Measurements from ENCODE around the gene SSMEM1.
"Not testable (repeated sequence)": the region's sequence is repeated elsewhere in the genome, so short reads cannot be mapped to it uniquely, and the experiment has no call there.

The SSMEM1 gene, protein sequence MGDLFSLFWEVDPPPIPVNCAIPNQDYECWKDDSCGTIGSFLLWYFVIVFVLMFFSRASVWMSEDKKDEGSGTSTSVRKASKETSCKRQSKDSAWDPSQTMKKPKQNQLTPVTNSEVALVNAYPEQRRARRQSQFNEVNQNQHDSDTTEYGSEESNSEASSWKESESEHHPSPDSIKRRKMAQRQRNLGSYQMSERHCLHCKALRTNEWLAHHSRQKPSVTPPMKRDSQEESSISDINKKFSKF

DNA sequence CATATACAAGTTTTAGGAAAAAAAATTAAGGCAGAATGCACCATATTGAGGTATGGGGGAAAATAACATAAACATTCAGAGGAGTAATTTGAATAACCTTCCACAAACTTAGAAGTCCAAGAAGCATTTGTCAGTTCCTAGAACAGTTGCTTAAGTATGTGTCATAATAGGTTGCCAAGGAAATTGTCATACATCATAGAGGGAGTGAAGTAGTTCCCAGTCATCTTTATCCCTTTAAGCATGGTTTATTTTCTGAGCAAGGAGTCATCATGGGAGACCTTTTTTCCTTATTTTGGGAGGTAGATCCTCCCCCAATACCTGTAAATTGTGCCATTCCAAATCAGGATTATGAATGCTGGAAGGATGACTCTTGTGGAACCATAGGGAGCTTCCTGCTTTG, at the start of gene SSMEM1:
SSMEM1 (plus strand) TSS at position 219 of the 400 bp plus-strand sequence; CDS start at position 270, 51 bp downstream.
- DNase-seq = no peak

DNA sequence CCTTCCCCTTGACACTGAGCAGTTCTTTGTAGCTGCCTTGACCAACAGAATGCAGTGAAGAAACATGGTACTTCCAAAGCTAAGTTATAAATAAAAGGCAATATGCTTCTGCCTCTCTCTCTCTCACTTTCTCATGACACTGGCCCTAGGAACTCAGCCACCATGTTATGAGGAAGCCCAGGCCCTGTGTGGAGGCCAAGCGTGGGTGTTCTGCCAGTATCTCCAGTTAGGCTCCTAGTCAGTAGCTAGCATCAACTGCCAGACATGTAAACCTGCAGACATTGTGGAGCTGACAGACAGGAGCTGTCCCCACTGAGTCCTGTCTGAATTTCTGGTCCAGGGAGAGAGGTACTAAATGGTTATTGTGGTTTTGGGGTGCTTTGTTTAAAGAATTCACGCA, 47.6 kb upstream of the SSMEM1 start:
- DNase-seq = no peak

DNA sequence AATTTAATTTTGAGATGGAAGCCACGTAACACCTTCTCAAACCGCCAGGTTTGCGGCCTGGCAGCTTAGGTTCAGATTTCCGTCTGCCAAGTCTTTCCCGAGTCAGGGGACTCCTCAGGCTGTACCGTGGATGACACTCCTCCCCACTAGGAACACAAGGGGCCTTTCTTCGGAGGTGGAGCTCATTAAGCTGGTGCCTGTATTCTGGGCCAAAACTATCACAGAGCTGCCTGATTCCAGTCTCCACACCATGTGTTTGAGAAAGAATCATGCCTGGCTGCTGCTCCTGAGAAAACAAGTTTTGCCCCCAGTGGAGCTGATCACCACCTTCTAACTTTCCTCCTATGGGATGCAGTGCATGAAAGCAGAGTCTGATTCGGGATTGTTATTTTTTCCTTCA, 47.2 kb upstream of the SSMEM1 start:
- DNase-seq = no peak

DNA sequence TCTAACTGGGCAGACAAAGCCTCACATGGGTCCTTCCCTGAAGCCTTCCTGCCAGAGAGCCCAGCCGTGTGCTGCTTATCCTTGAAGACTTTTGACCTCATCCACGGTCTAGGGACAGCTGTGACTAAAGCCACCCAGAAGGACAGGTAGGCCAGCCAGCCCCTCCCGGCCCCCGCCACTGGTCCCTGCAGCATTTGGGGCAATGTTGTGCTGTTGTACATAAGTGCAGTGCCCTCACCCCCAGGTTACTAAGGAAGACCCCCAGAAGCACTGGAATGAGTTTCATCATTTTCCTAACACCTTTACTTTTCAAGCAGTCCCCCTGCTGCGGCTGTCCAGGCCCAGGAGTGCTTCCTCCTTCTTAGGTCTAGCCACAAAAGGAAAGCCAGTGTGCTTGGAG, 45.5 kb upstream of the SSMEM1 start:
- no peak for DNase-seq

DNA sequence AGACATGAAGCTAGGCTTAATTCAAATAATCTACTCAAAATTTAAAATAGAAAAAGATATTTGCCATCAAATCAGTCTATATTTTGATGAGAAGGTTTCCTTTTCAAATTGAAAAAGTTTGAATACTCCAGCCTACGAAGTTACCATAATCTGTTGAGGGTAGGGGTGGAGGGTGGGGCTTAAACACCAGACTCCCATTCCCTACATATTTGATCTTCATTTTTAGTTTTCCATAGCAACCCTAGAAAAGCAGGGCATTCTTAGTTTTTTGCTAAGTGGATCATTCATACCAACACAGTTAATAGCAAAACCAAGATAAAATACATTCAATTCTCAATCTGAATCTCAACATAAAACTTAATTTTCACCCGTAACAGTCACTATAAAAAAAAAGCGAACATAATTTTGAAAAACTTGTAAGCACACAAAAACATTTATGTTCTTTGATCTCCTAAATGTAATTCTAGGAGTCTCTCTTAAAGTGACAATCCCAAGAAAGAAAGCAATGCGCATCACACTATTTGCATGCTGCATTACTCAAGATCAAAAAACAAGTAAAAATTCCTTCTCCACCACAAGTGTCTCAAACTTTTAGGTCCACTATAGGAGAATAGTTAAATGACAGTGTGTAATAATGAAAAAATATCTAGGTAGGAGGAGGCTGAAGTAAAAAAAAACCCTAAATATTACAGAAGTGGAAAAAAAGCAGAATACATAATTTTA, 33.3 kb upstream of the SSMEM1 start:
- DNase-seq = no peak

DNA sequence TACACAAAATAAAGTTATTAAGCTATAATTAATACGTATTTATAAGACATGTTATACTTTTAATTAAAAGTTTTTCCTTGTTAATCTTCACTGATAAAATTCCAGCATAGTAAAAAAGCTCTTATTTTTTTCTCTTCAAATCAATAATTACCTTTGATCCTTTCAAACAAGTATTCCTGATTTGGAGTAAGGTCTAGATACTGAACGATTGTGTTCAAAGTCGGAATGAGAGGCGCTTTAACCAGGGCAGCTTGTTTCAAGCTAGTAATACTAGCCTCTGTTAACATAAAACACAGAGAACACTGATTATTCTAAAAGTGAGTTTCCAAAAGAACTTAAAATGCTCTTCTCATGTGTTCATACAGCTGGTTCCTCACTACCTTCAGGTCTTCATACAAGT, 29.4 kb upstream of the SSMEM1 start:
- no peak for DNase-seq

DNA sequence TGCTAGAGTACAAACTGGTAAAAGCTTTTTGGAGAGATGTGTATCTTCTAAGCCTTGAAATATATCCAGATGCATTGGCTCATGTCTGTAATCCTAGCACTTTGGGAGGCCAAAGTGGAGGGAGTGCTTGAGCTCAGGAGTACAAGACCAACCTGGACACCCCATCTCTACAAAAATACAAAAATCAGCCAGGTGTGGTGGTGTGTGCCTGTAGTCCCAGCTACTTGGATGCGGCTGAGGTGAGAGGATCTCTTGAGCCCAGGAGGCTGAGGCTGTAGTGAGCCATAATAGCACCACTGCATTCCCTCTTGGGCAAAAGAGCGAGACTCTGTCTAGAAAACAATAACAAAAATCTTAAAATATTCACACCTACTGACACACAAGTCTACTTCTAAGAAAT, 28.0 kb upstream of the SSMEM1 start:
- DNase-seq = no peak

DNA sequence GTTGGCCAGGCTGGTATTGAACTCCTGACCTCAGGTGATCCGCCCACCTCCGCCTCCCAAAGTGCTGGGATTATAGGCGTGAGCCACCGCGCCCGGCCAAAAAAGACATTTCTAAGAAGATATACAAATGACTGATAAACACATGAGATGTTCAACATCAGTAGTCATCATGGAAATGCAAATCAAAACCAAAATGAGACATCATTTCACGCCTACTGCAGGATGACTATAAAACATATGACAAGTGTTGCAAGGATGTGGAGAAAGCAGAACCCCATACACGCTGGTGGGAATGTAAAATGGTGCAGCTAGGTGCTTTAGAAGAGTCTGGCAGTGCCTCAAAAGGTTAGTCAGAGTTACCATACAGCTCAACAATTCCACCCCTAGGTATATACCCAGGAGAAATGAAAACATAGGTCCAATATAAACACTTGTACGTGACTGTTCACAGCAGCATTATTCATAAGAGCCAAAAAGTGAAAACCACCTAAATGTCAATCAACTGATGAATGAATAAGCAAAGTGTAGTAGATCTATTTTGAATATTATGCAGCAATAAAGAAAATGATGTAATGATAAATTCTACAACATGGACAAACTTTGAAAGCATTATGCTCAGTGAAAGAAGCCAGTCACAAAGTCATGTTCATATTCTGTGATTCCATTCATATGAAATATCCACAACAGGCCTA, 26.9 kb upstream of the SSMEM1 start:
- DNase-seq = no peak

DNA sequence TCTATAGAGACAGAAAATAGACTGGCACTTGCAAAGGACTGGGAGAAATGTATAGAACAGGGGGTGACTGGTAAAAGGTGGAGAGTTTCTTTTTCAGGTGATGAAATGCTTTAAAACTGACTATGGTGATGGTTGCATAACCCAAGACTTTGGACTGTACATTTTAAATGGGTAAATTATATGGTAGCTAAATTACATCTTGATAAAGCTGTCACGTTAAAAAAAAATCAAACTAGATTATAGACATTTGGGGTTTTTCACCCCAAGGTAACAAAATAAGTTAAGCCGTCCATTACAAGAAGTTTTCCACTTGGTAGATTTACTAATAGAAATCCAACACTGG, 26.4 kb upstream of the SSMEM1 start:
- no peak for DNase-seq

DNA sequence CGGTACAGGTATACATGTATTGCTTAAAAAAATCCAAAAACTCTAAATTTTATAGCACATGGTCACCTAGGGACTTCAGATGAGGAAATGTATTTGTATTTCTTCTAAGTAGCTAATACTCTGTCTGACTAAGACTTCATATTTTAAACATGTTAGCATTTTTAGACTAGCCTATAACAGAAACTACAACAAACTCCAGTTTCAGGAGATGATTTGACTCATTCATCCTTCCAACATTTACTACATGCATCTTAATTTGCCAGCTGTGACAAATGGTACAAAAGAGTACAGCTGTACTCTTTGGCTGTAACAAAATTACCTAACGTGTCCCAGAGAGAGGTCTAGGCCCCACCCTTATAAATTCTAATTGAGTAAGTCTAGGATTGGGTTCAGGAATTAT, 24.7 kb upstream of the SSMEM1 start:
- DNase-seq = no peak

DNA sequence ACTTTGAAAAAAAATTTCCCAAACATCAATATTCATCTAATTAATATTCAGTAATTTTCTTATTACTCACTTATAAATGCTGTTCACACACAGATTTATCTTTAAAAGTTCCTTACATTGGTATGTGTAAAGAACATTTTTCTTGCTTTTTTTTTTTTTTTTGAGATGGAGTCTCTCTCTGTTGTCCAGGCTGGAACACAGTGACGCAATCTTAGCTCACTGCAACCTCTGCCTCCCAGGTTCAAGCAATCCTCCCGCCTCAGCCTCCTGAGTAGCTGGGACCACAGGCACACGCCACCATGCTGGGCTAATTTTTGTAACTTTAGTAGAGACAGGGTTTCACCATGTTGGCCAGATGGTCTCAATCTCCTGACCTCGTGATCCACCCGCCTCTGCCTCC, 23.3 kb upstream of the SSMEM1 start:
- DNase-seq = not testable (repeated sequence)

DNA sequence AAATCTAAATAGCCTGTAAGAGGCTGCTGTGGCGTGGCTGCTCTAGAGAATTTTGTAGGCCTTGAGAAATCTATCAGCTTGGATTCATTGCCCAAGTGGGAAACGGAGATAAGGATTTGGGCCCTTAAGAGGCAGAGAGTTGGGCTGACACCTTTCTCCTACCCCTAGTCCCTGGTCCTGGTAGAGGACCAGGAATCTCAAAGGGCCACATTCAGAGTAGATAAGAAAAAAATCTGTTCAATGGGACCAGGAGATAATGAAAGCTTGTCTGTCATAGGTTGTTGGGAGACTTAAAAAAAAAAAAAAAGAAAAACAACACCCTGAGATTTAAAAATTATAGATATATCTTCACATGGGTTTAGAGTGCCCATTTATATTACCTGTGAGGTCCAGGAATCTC, 20.3 kb upstream of the SSMEM1 start:
- no peak for DNase-seq

DNA sequence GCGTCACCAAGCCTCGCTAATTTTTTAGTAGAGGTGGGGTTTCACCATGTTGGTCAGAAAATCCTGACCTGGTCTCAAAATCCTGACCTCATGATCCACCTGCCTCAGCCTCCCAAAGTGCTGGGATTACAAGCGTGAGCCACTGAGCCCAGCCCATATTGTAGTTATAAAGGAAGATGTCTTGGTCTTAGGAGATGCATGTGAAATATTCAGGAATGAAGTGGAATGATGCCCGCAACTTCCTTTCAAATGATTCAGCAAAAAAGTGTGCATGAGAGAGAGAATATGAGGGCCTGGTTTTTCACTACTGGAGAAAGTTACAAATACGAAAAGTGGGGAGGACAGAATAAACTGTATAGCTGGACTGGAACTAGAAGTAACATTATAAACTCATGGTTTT, 18.3 kb upstream of the SSMEM1 start:
- no peak for DNase-seq

DNA sequence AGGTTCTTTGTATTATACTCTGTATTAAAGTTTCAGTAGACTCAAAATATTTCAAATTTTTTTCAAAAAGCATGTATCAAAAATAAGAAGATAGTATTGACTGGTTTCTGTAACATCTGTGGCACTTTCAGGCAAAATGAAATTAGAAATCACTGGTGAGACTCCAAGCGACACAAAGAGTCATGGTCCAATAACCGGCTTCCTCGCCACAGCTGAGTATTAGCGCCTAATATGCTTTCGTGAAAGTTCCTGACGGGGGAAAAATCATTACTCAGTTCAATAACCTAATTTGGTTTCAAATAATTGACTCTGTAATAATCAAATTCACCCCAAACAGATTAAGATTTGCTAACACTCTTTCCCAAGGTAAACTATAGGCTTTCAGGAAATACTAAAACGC, 15.9 kb upstream of the SSMEM1 start:
- no peak for DNase-seq

DNA sequence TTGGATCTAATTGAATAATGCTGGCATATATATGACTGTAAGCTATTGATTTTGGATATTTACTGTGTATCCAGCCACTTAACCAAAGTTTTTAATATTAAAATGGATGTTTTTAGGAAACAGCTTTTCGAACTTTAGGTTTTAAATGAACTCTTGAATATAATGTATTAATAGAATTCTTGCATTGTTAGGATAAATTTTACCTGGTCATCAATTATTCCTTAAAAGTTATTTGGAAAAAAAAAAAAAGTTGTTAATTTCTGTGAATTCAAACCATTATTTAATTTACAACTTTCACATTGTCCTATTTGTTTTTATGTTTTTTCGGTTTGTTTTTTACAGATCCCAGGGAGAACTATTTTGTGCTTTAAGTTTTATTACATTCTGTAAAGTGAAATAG, 12.3 kb upstream of the SSMEM1 start:
- no peak for DNase-seq

DNA sequence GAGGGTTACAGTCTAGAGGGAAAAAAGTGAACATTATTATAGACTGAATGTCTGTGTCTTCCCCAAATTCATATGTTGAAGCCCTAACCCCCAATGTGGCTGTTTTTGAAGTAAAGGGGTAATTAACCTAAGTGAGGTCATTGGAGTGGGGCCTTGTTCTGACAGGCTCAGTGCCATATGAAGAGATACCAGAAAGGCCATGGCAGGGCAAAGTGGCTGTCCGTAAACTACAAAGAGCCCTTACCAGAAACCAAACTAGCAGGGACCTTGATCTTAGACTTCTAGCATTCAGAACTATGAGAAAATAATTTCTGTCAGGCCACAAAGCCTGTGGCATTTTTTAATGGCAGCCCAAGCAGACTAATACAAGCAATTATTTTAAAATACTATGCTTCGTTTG, 11.2 kb upstream of the SSMEM1 start:
- no peak for DNase-seq

DNA sequence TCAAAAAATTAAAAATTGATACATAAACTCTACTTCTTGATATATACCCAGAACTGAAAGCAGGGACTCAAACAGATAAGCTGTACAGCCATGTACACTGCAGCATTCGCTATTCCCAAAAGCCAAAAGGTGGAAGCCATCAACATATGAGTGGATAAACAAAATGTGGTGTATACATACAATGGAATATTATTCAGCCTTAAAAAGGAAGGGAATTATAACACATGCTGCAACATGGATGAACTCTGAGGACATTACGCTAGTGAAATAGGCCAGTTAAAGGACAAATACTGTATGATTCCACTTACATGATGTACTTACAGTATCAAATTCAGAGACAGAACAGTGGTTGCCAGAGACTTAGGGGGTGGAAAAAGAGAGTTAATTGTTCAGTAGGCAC, 10.6 kb upstream of the SSMEM1 start:
- DNase-seq = no peak

DNA sequence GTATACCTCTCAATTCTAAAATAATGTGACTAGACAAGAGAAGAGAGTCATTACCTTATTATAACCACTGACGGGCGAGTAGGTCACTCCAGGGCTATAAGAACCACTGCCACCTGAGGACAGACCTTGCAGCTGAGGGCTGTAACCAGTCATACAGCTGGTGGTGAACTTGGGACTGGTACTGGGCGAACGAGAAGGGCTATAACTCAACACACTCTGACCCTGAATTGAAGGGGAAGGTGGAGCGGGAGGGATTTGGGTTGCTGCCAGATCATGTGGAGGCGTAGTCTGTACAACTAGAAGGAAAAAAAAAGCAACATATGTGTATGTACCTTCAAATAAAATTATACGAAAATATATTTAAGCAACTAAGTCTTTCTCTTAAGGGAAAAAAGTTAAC, 5.9 kb upstream of the SSMEM1 start:
- no peak for DNase-seq

DNA sequence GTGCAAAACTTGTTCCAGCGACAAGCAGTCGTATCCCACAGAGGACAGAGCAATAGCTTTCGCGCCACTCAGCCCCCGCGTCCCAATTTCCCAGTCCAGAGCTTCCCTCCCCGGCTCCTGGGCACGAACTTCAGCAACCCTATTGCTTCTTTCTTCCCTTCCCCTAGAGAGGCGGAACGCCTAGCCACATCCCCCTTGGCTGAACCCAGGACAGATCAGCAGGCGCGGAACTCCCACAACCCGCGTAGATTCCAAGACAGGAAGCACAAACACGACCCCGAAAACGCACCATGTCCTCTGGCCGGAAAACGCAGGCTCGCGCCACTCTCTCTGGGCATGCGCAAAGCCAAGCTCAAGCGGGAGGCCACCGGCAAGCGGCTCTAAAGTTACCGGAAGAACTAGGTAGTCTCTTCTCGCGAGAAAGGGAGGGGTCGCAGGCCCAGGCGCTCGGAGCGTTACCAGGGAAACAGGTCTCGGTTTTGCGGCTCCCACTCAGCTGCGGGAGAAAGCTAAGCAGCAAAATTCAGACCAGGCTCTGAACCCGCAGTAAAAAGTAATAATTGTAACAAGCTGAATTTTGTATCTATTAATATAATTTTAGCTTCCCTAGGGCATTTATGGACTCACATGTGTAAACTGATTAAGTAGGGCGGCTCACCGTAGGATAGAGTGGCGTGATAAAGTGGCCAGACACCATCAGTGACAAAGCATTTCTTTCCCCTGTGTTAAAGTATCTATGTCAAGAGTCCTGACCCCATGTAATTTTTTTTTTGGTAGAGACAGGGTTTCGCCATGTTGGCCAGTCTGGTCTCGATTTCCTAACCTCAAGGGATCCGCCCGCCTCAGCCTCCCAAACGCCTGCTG, 2.3 kb upstream of the SSMEM1 start, which contains the start of gene TMEM209:
TMEM209 (minus strand) TSS at position 323 of the 864 bp plus-strand sequence; CDS start at position 292, 31 bp downstream.
- peak; percentile 91 for DNase-seq

DNA sequence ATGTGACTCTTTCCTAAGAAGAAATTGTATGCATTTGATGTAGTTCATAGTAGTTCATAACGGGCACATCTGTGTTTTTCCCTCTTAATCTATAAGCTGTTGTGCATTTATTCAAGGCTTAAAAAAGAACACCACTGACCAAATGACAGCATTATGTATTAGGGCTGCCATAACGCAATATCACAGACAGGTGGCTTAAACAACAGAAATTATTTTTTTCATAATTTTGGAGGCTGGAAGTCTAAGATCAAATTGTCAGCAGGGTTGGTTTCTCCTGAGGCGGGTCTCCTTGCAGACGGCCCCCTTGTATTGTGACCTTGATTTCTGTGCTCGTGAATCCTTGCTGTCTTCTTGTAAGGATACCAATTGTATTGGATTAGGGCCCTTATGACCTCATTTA, 627 bp upstream of the SSMEM1 start:
- no peak for DNase-seq

DNA sequence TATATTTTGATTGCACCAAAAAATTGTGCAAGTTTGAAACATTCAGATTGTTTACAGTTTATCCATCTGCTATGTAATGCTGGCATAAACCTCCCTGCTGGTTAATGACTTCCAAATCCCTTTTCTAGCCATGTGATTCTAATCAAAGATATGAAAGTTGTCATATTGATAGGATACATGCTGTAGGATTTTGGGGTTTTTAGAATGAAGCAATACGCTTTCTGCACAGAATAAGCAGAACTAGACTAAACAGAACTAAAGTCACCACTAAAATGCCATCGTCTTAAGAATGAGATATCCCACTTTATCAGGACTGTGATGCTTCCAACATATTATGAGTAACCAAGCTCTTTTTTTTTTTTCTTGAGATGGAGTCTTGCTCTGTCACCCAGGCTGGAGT, 856 bp downstream of the SSMEM1 start:
- DNase-seq = no peak

DNA sequence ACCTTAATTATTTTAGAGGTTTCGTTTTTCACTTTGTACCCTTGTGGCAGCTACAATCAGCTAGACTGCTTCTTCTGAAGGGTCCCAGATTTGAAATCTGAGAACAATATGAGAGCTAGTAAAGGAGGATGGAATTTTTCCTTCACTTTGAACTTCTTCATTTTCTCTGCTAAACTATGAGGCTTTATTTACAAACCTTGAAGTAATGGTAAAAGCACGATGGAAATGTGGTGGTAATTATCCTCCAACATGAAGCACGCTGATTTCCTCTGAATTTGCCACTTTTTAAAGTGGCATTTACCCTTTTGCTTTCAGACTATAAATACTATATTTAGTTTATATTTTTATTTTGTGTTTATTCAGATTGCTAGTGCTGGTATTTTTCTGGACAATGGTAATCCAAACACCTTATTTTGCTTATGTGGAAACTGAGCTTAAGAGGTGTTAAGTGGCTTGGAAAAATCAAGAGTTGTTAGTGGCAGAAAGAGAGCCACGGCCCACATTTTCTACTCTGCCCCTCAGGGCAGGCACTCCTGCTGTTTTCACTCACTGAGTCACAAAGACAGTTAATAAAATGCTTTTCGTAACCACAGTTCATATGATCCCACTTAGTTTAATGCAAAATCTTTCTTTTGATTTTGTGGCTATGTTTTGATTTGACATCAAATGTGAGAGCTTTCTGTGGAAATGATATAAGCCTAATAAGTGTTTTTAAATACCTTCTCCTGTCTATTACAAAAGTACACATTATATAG, 2.7 kb downstream of the SSMEM1 start:
- DNase-seq = no peak

DNA sequence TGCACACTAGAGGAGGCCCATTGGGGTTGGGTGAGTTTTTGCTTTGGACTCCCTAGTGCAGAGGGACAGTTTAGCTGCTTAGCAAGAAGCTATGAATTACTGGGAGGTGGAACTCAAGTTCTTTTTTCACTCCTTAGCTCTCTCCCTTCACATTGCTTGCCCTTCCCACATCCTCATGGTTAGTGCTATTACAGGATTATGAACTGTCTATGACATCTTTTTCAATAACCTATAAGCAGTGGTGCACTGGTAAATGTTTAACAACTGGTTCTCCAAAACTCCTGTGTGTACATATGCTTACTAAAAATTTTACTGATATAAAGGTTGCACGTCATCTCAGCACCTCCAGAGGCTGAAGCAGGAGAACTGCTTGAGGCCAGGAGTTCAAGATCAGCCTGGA, 6.2 kb downstream of the SSMEM1 start:
- DNase-seq = no peak
